Measurements from ENCODE around the gene SLC26A4. TPM values are rescaled to one million over a fixed set of nuclear protein-coding genes. Genes with fewer than 3 reads are reported as not detected.

The SLC26A4 gene
- total and polyA plus RNA-seq, 9 of the 15 experiments (the other 6 are each of a cell fraction or from before 2014, with no cell fraction given): 0.09 to 1.2 (median 0.33) TPM

DNA sequence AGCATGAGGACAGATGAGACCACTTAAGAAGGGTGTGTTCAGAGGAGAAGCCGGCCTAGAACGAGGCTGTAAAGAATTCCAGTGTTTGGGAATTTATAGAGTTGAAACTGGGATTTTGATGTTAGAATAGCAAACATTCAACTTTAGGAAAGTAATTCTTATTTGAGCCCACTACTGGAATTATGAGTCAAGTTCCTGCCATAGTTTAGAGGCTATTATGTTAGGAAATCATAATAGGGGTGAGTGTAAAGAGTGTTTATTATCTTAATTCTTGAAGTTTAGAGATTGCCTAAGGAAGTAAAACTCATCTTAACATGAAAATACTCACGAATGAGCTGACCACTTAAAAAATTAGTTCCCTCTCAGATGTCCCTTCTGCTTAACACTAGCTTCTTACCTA, 85.4 kb downstream of the SLC26A4 start:
- Histone ChIP-seq H3K4me1 (replicated peaks in 1 of 2; ENCODE audit: control insufficient read depth in 2 of 2, insufficient read depth in 2 of 2, low read length in 2 of 2) (peaks cover 3 to 21% of the 10 kb centered on the region in 2 experiments), H3K36me3 (ENCODE audit: control insufficient read depth, insufficient read depth, low read length) (peaks cover 47% of the 10 kb centered on the region), H2AFZ (ENCODE audit: low read depth, low read length) (no peak overlapping the region), H3K9me3 (replicated peaks; ENCODE audit: control insufficient read depth, insufficient read depth, low read depth, low read length) (no peaks in the 10 kb centered on the region), H3K4me3 (peak overlapping the region; percentile 93; the same call in 1 of the 2 replicates), H3K4me2 (ENCODE audit: insufficient read depth, low read length) (peak overlapping the region; percentile 100), H3K27me3 (ENCODE audit: control insufficient read depth in 2 of 2, insufficient read depth in 2 of 2, low read length in 2 of 2) (no peaks in the 10 kb centered on the region), H4K20me1 (replicated peaks; ENCODE audit: control insufficient read depth, insufficient read depth, low read length) (peaks cover 17% of the 10 kb centered on the region), H3K27ac (ENCODE audit: extremely low read depth, low read depth, low read length) (no peak overlapping the region), H3K9ac (ENCODE audit: insufficient read depth in 1 of 2, low read depth in 2 of 2, low read length in 2 of 2) (peak overlapping the region in 1 of 2 experiments; percentile 99; a peak in 2 of 4 replicates), H3K79me2 (ENCODE audit: control insufficient read depth, insufficient read depth, low read length) (peaks cover 66% of the 10 kb centered on the region), H3K9me1 (ENCODE audit: control insufficient read depth, insufficient read depth, low read length) (peaks cover 4% of the 10 kb centered on the region)
- CTCF ChIA-PET (ENCODE audit: low intra/inter-chr PET ratio): no interaction called here
- in situ Hi-C loops (cut with MboI): loop anchor here (10.0 to 25.0 kb wide), 2 partner anchors 129 to 391 kb away; partner anchors contain the start of gene LAMB4
- 53% methylated on average over 3 of the region's 3 CpGs for WGBS (ENCODE audit: insufficient coverage, low coverage, missing lambda C conversion rate)
- no TSS peak for BruUV-seq (replicated peaks)
- no peak for DNase-seq (ENCODE audit: extremely low read depth in 1 of 4, low spot score in 3 of 4)
- no peak for ATAC-seq
- POLR2A ChIA-PET: interaction anchor here (1.2 kb wide), 1 partner anchor 10 kb away, joined by 6 read pairs; no protein-coding TSS in a partner anchor
- no peak for FAIRE-seq
- intact Hi-C loops (cut with micrococcal nuclease): no loop called here
- TF ChIP-seq SIX5 (IDR thresholded peaks at IDR 0.05; ENCODE audit: borderline replicate concordance in 1 of 2, insufficient read depth in 1 of 2, low read depth in 1 of 2, low read length in 2 of 2): no peak
- TF ChIP-seq TCFL5 (CRISPR knock-in tag; conservative IDR thresholded peaks at IDR 0.05): no peak
- no peak for TF ChIP-seq NR3C1 (CRISPR knock-in tag; IDR thresholded peaks at IDR 0.05)

DNA sequence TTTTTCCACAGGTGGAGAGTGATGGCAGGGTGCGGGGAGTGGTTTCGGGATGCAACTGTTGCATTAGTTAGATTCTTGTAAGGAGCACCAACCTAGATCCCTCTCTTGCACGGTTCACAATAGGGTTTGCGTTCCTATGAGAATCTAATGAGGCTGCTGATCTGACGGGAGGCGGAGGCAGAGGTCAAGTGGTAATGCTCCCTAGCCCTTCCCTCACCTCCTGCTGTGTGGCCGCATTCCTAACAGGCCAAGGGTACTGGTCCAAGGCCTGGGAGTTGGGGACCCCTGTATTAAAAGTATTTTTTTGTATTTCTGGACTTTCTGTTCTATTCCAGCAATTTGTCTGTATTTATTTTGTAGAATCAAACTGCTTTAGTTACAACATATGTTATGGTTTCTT, 90.5 kb downstream of the SLC26A4 start:
- FAIRE-seq: no peak
- Histone ChIP-seq H3K27me3 (ENCODE audit: control insufficient read depth in 2 of 2, insufficient read depth in 2 of 2, low read length in 2 of 2) (no peaks in the 10 kb centered on the region), H3K79me2 (ENCODE audit: control insufficient read depth, insufficient read depth, low read length) (peaks cover 45% of the 10 kb centered on the region), H4K20me1 (replicated peaks; ENCODE audit: control insufficient read depth, insufficient read depth, low read length) (peaks cover 3% of the 10 kb centered on the region; the same call in 1 of the 2 replicates), H2AFZ (ENCODE audit: low read depth, low read length) (no peak overlapping the region), H3K9me1 (ENCODE audit: control insufficient read depth, insufficient read depth, low read length) (peaks cover 4% of the 10 kb centered on the region), H3K27ac (ENCODE audit: extremely low read depth, low read depth, low read length) (no peak overlapping the region), H3K4me2 (ENCODE audit: insufficient read depth, low read length) (no peak overlapping the region), H3K9ac (ENCODE audit: insufficient read depth in 1 of 2, low read depth in 2 of 2, low read length in 2 of 2) (no peak overlapping the region), H3K4me1 (replicated peaks in 1 of 2; ENCODE audit: control insufficient read depth in 2 of 2, insufficient read depth in 2 of 2, low read length in 2 of 2) (no peaks in the 10 kb centered on the region; a peak in 1 of 5 replicates), H3K4me3 (no peak overlapping the region), H3K36me3 (ENCODE audit: control insufficient read depth, insufficient read depth, low read length) (peaks cover 87% of the 10 kb centered on the region), H3K9me3 (replicated peaks; ENCODE audit: control insufficient read depth, insufficient read depth, low read depth, low read length) (no peaks in the 10 kb centered on the region)
- intact Hi-C loops (cut with micrococcal nuclease) (no loop called here), in situ Hi-C loops (cut with MboI) (no loop called here)
- DNase-seq (ENCODE audit: extremely low read depth in 1 of 4, low spot score in 3 of 4): no peak
- ChIA-PET POLR2A (interaction anchor here (1.0 kb wide), 1 partner anchor 10 kb away, joined by 3 read pairs; no protein-coding TSS in a partner anchor), CTCF (ENCODE audit: low intra/inter-chr PET ratio) (no interaction called here)
- WGBS (ENCODE audit: insufficient coverage, low coverage, missing lambda C conversion rate): 97% methylated on average over 7 of the region's 7 CpGs
- ATAC-seq: no peak
- BruUV-seq (replicated peaks): no TSS peak
- TF ChIP-seq, protein P1, sequence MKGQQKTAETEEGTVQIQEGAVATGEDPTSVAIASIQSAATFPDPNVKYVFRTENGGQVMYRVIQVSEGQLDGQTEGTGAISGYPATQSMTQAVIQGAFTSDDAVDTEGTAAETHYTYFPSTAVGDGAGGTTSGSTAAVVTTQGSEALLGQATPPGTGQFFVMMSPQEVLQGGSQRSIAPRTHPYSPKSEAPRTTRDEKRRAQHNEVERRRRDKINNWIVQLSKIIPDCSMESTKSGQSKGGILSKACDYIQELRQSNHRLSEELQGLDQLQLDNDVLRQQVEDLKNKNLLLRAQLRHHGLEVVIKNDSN (CRISPR knock-in tag; IDR thresholded peaks at IDR 0.05): no peak
- TF ChIP-seq, protein P2, sequence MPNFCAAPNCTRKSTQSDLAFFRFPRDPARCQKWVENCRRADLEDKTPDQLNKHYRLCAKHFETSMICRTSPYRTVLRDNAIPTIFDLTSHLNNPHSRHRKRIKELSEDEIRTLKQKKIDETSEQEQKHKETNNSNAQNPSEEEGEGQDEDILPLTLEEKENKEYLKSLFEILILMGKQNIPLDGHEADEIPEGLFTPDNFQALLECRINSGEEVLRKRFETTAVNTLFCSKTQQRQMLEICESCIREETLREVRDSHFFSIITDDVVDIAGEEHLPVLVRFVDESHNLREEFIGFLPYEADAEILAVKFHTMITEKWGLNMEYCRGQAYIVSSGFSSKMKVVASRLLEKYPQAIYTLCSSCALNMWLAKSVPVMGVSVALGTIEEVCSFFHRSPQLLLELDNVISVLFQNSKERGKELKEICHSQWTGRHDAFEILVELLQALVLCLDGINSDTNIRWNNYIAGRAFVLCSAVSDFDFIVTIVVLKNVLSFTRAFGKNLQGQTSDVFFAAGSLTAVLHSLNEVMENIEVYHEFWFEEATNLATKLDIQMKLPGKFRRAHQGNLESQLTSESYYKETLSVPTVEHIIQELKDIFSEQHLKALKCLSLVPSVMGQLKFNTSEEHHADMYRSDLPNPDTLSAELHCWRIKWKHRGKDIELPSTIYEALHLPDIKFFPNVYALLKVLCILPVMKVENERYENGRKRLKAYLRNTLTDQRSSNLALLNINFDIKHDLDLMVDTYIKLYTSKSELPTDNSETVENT (CRISPR knock-in tag; IDR thresholded peaks at IDR 0.05): no peak
- TF ChIP-seq SMAD4 (CRISPR knock-in tag; conservative IDR thresholded peaks at IDR 0.05) (no peak), PRPF4 (IDR thresholded peaks at IDR 0.05; ENCODE audit: insufficient read depth, low read depth, low read length, poor library complexity, severe bottlenecking) (no peak), KLF6 (CRISPR knock-in tag; IDR thresholded peaks at IDR 0.05; ENCODE audit: borderline replicate concordance) (no peak)
